ENCODE data around the gene HSPH1.

The HSPH1 gene

DNA sequence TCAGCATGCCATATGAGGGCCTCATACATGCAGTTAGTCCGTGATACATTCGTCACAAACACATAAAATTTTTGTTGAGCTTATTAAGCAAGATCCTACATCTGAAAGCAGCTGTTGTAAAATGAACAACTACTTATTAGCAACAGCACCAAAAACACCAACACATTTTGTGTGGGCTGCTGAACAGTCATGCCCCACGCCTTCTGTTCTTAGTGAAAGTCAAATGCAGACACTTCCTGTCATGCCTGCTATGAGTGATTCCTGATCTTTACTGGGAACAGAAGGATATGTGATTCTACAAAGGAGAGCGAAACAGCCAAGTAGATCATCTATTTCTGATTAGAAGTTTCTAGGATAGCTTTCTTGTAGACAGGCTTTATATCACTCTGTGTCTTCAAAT, 33.9 kb upstream of the HSPH1 start:
- DNase-seq (ENCODE audit: low read depth): no peak
- no peak for TF ChIP-seq CTCF (IDR thresholded peaks at IDR 0.05; ENCODE audit: control insufficient read depth, extremely low read depth, insufficient read depth)
- H3K4me3 ChIP-seq (ENCODE audit: low read depth, low read length): no peak overlapping the region

GRCh38 chr13:31192306-31192705, 30.6 kb upstream of the HSPH1 start:
- TF ChIP-seq CTCF (IDR thresholded peaks at IDR 0.05; ENCODE audit: control insufficient read depth, extremely low read depth, insufficient read depth): no peak
- no peak for DNase-seq (ENCODE audit: low read depth)
- no peak overlapping the region for H3K4me3 ChIP-seq (ENCODE audit: low read depth, low read length)

GRCh38 chr13:31191748-31192147, 30.0 kb upstream of the HSPH1 start:
- H3K4me3 ChIP-seq (ENCODE audit: low read depth, low read length): no peak overlapping the region
- no peak for TF ChIP-seq CTCF (IDR thresholded peaks at IDR 0.05; ENCODE audit: control insufficient read depth, extremely low read depth, insufficient read depth)
- DNase-seq (ENCODE audit: low read depth): no peak

DNA sequence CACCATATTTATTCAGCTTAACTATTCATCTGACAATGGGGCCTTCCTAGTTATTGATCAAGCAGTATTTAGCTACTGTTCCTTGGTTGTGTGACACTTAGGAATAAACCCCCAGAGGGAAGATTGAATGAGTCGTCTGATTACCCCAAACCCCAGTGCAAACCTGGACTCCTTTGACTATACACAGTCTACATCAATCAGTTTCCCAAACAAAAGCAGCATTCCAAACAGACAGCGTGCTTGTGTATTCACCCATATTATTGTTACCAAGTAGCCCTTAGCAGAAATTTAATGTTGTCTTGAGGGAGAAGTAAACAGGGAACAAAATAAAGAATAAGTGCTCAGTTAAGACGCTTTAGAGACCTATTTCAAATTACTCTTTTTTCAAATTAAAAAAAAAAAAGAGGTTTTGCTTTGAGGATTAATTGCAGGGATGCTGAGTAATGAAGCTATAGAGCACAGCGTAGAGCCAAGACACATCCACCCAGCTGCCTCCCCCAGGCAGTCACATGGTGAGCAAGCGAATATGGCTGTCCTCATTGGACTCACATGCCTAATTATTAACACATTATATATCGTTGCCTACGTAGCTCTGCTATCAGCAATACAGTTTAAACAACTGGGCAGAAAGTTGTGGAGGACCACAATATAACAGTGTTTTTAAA, 23.4 kb upstream of the HSPH1 start:
- TF ChIP-seq CTCF (IDR thresholded peaks at IDR 0.05; ENCODE audit: control insufficient read depth, extremely low read depth, insufficient read depth): no peak
- H3K4me3 ChIP-seq (ENCODE audit: low read depth, low read length): no peak overlapping the region
- DNase-seq (ENCODE audit: low read depth): no peak

GRCh38 chr13:31184451-31184850, 22.7 kb upstream of the HSPH1 start:
- H3K4me3 ChIP-seq (ENCODE audit: low read depth, low read length): no peak overlapping the region
- DNase-seq (ENCODE audit: low read depth): no peak
- TF ChIP-seq CTCF (IDR thresholded peaks at IDR 0.05; ENCODE audit: control insufficient read depth, extremely low read depth, insufficient read depth): no peak

DNA sequence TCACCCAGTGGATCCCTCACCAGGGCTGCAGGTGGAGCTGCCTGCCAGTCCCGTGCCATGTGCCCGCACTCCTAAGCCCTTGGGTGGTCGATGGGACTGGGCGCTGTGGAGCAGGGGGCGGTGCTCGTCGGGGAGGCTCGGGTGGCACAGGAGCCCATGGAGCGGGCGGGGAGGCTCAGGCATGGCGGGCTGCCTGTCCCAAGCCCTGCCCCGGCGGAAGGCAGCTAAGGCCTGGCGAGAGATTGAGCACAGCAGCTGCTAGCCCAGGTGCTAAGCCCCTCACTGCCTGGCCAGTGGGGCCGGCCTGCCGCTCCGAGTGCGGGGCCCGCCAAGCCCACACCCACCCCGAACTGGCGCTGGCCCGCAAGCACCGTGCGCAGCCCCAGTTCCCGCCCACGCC, 21.3 kb upstream of the HSPH1 start:
- no peak for TF ChIP-seq CTCF (IDR thresholded peaks at IDR 0.05; ENCODE audit: control insufficient read depth, extremely low read depth, insufficient read depth)
- no peak for DNase-seq (ENCODE audit: low read depth)
- no peak overlapping the region for H3K4me3 ChIP-seq (ENCODE audit: low read depth, low read length)

DNA sequence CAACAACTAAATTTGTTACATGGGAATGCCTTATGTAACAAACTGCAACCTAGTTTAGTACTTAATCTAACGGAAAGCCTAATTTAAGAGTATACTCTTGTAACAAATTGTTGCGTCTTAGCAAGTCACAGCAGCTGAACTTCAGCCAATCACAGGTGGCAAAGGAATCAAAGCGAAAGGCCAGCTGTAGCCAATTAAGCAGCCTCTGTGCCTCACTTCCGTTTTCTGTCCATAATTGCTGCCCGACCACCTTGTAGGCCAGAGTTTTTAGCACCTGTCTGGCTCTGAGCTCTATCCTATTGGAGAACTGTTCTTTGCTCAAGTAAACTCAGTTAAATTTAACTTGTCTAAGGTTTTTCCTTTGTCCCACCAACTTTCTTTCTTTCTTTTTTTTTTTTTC, 18.1 kb upstream of the HSPH1 start:
- TF ChIP-seq CTCF (IDR thresholded peaks at IDR 0.05; ENCODE audit: control insufficient read depth, extremely low read depth, insufficient read depth): no peak
- no peak overlapping the region for H3K4me3 ChIP-seq (ENCODE audit: low read depth, low read length)
- no peak for DNase-seq (ENCODE audit: low read depth)

All from LNCaP clone FGC (cell line).